Pons (tissue), 1 donor: ENCODE results near the gene POC1B.
A peak's percentile ranks its signal among the peaks of the same experiment; 100 is the strongest.

Experiments
- DNase-seq: peaks from one replicate; pipeline ENCODE4 v3.0.0-alpha.2; 2016; ENCODE audit warnings: low spot score

Gene POC1B

DNA sequence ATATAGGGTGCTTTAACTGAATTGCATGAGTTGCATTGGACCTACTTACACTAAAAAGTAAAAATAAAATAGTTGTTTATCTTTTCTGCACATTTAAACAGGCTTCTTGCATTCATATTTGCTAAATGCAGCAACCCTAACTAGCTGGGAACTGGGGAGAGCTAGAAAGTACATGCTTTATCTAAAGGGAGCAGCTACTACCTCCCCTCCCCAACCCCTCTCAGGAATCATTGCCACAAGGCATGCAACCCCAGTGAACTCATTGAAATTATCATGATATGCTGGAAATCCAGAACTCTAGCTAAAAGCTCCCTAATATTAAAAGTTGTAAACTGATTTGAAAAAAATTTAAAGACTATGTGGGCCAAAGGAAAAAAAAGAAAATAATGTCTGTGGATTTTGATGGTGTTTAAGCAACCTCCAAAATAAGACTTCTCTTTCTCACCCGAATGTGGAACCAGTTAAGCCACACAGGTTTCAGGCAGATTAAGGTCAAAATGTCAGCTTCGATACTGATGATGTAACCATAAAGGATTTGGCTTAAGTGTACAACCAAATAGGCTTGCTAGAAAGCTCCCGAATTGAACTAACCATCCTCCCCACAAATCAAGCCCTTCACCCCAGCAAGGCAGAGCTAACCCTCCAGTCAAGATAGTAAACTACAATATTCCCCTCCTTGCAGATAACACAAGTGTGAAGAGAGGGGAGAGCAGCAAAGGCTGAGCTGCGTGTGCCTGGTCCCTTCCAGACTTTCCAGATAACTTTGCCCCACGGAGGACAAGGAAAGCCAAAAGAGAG, 13.8 kb upstream of the POC1B start:
- DNase-seq: no peak

DNA sequence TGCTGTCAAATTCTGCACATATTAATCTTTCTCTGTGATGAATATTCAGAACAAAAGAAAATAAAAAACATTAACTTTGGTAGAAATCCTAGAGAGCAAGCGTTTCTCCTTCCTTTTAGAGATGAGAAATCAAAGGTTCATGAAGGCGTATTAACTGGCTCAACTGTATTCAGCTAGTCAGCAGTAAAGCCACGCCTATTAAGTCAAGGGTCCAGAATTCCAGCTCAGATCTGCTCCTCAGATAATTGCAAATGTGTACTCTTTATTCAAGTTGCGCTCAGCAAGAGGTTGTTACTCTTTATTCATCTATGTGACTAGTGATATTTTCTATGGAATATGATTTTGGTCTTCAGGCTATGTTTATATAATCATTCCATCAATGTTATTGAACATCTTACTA, 13.1 kb upstream of the POC1B start:
- DNase-seq: no peak

GRCh38 chr12:89537389-89537788, 11.5 kb upstream of the POC1B start:
- no peak for DNase-seq

DNA sequence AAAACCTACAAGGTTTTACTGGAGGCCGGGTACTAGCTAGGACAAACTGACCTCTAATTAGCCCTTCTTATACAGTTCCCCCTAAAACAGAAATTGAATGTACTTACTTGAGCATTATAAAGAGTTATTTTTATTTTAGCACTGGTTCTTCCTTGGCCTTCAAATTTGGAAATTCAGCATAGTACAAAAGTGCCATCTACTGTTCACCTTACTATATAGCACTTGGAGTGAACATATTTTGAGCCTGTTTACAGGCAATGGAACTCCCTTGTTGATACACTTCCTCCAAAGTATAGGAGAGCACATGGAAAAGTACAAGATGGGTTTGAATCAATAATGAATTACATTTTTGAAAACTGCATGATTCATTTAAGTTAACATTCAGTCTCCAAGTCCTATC, 3.9 kb upstream of the POC1B start:
- DNase-seq: peak; percentile 80

- no peak for DNase-seq
Observed at GRCh38 chr12:89528434-89528833, 2.6 kb upstream of the POC1B start.

GRCh38 chr12:89525305-89525823, 483 bp downstream of the POC1B start:
- DNase-seq: no peak

DNA sequence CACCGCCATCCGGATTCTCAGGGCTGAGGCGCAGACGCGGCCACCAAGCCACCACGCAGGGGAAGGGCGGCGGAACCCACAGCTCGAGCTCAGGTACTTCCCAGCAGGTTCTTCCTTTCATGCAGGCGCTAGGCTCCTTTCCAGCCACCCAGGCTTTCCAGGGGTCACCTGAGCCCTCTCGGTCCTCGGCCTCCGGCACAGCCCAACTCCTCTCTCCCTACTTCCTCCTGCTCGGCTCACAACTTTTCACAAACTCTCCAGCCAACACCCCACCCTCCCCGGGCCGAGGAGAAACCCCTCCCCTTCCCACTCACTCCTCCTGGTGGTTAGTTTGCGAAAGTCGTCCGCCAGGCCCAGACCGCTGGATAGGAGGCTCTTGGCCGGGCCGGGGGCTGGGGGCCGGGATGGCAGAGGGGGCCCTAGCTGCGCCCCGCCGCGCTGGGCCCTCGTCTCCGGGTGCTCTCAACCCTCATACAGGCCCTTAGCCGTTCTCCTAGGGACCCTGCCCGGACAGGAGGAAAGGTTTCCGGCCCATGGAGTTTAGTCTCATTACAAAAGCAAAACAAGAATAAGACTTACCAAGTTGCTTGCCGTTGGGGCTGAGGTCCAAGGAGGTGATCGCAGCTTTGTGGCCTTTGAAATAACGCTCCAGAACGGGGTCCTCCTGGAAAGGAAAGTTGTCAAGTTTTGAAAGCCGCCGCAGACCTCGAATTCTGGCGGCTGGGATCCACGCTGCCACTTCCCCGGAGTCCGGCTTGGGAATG, 1.1 kb downstream of the POC1B start, which contains the start of gene GALNT4:
Gene GALNT4 (minus strand): TSS at position 256 of the 764 bp plus-strand sequence. CDS start 247 bp downstream, at position 9.
- peak; percentile 90 for DNase-seq

DNA sequence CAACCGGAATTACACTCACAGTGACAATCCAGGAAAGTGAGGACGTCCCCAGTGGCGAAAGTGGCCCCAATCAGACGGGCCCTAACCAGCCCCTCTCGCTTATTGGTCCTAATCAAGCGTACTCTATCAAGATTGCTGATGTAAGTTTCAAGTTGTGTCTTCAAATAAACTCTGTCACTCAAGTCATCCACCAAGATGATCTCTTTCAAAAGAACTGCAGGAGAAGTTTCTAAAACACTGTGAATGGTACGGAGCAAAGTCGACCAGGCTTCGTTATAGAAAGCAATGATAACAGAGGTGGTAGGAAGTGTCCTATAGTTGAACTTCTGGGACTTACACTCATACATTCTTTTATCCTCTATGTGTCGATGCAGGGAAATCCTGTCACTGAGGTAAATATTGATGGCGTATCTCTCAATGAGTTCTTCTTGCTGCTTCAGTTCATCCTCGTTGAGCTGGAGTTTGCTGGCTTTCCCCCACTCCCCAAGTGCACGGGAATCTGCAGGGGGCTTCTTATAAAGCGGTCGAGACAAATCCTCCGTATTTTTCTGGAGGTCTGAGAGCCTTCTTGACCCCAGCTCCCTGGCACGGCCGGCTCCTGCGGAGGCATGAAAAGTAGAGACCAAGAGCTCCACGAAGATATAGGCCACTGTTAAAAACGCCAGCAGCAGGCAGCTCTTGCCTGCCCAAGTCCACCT, 1.9 kb downstream of the POC1B start:
- DNase-seq: peak; percentile 28

- no peak for DNase-seq
Observed at GRCh38 chr12:89523393-89523792, 2.5 kb downstream of the POC1B start.

GRCh38 chr12:89521364-89522223, 4.3 kb downstream of the POC1B start:
- no peak for DNase-seq

- DNase-seq: no peak
Observed at GRCh38 chr12:89517720-89518119, 8.1 kb downstream of the POC1B start.

DNA sequence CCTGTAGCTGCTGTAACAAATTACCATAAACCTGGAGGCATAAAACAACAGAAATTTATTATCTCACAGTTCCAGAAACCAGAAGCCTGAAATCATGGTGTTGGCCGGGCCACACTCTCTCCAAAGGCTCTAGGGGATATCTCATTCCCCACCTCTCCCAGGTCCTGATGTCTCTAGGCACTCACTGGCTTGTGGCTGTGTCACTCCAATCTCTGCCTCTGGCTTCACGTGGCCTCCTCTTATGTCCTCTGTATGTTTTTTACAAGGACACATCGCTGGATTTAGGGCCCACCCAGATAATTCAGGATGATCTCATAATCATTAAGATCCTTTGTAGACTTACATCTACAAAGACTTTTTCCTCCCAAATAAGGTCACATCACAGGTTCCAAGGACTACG, 9.2 kb downstream of the POC1B start:
- no peak for DNase-seq

DNA sequence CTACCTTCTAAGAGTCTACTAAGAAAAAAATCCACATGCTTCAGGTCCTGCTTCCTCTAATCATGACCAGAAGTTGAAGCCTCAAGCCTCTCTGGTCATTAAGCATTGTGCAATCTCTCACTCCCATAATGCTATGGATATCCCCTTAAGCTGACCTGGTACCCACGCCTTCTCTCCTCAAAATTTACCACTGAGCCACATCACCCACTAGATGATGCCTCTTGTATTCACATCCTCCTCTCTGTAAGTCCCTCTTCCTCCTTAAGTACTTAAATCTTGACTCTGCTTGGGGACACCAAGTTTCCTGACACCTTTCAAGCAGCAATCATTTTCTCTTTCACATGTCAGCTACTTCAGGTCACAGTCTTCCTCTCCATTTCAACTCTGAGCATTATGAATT, 11.1 kb downstream of the POC1B start:
- no peak for DNase-seq

GRCh38 chr12:89513544-89513943, 12.3 kb downstream of the POC1B start:
- no peak for DNase-seq

DNA sequence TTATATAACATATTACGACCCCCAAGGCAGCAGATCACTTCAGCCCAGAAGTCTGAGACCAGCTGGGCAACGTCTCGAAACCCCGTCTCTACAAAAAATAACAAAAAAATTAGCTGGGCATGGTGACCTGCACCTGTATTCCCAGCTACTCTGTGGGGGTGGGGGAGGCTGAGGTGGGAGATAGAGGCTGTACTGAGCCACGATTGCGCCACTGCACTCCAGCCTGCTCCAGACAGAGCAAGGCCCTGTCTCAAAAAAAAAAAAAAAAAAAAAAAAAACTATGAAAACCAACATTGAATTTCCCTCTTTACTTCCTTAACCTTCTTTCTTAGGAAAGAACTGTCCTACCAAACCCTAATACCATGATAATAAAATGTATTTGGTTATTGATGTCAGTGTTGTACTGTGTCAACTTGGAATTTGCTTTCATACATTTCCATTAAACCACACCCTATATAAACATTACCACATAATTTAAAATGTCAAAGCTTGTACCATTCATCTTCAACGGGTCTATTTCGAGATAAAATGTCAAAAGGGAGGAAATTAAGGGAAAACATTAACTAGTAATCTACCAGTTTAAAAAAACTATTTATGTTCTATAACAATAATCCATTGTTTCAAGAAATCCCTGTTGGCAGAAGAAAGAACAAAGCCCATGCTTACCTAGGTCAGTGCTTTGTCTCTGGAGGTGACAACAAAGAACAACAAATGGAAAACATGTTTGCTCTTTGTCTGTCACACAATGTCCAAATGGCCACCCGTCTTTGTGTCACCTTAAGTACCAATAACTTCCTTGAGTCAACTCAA, 18.6 kb downstream of the POC1B start:
- peak; percentile 73 for DNase-seq

DNA sequence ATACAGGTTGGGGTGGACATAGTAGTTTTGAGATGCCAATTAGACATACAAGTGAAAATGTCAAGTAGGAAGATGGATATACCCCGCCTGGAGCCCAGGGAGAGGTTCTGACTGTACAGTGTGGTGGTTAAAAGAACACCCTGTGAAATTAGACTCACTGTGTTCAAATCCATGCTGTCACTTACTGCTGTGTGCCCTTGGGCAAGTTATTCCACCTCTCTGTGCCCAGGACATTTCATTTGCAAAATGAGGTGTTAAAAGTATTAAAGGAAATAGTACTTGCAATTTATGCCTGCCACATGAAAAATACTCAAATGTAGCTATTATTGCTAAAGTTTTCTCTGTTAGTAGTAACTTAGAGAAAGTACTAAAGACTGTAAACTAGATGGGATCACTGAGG, 19.8 kb downstream of the POC1B start:
- DNase-seq: no peak

DNA sequence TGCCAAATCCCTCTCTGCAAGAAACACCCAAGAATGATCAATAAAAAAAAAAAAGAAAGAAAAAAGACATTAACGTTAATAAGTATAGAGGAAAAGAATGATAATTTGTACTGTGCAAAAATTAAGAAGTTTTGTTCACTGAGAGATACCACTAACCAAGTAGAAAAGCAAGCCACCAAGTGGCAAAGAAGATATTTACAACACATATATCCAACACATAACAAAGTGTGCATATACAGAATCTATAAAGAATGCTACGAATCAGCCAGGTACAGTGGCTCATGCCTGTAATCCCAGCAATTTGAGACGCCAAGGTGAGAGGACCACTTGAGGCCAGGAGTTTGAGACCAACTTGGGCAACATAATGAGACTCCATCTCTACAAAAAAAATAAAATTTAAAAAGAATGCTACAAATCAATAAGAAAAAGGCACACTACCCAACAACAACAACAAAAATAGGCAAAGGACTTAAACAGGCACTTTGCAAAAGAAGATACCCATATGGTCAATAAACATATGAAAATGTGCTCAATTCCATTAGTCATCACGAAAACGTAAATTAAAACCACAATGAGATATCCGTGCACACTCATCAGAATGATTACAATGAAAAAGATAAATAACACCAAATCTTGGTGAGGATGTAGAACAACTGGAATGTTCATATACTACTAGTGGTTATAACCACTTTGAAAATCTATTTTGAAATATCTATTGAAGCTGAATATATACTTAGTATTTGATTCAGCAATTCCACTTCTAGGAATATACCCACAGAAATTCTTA, 21.1 kb downstream of the POC1B start:
- DNase-seq: no peak

DNA sequence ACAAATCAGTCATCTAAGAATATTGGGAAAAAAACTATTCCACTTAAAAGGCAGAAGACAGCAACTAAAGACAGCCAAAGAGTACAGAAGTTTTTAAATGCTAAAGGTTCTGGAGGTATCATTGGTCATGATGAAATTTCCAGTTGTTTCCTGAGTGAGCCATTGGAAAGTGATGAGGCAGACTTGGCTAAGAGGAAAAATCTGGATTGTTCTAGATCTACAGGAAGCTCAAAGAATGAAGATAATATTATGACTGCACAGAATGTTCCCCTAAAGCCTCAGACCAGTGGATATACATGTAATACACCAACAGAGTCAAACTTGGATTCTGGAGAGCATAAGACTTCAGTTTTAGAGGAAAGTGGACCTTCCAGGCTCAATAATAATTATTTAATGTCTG, 24.1 kb downstream of the POC1B start:
- DNase-seq: no peak

- no peak for DNase-seq
Observed at GRCh38 chr12:89499857-89500256, 26.0 kb downstream of the POC1B start.

DNA sequence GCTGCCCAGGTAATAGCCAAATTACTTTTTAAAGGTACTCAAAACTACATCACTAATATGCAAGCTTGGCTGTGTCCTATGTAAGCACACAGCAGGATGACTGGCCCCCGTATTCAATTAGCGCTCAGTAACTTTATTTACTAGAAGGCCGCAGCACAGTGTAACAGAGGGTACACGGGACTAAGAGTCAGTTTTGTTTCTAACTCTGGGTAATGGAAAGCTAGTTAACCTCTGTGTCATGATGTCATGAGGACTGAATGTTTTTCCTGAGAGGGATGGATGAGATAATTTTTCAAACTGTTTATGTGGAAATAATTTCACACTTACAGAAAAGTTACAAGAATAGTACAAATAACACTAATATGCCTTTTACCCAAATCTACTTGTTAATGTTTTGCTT, 28.4 kb downstream of the POC1B start:
- DNase-seq: no peak
